Endothelial cell of hepatic sinusoid (primary cell): Measurements from ENCODE around the gene PRPH2.

Experiments used
- in situ Hi-C: cut with HindIII; loops from 2 replicates; pipeline ENCODE4 v1.10.0; 2017; ENCODE audit warnings: low sequenced_read_pairs

The PRPH2 gene, protein sequence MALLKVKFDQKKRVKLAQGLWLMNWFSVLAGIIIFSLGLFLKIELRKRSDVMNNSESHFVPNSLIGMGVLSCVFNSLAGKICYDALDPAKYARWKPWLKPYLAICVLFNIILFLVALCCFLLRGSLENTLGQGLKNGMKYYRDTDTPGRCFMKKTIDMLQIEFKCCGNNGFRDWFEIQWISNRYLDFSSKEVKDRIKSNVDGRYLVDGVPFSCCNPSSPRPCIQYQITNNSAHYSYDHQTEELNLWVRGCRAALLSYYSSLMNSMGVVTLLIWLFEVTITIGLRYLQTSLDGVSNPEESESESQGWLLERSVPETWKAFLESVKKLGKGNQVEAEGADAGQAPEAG

DNA sequence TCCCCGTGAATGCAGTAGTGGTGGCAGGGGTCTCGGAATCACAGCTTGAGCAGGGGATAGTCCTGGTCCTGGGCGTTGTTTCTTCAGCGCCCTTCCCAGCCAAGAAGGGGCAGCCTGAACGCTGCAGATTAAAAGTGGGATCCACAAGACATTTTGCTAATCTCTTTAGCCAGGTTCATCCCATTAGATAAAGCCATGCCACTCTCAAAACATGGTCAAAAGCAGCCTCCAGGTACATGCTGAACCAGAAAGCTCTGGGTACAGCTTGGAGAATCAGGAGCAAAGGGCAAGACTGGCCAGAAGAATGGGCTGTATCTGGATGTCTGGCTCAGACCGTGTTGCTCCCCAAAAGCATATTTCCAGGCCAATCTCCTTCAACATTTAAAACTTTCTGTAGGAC lies at the start of gene PRPH2:
Gene PRPH2 (minus strand): TSS at position 101 of the 400 bp plus-strand sequence. CDS start 263 bp downstream, outside the sequence.
- in situ Hi-C loops: no loop called here

DNA sequence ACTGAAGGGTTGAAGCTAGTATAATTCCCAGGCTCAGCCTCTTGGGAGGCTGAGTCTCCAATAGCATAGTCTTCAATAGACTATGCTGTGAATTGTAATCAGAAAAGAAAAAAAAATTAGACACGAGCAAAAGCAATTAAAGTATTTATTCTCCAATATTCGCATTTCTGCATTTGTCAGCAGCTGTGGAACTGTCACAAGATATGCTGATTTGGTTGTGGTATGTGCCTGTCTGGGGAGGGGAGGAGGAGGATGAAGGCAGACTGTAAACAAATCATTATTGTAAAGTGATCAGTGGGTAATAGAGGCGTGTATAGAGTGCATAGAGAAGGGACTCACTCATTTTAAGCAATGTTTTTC lies 49.3 kb upstream of the PRPH2 start:
- in situ Hi-C loops: no loop called here

DNA sequence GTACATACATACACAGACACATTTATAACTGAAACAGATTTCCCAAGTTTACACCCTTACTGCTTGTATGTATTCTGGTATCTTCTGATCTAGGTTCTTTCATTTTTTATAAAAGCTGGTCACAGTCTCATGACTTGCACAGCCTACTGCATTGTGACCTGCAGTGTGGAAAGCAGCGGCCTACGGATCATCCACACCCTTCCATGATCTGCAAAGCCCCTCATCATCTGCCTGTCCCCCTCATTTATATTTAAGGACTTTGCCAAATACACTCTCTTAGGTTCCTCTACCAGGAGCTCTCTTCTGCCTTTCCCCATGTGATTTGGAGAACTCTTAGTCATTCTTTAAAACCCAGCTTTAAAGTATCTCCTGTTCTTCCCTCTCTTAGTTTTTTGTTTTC lies 47.4 kb upstream of the PRPH2 start:
- in situ Hi-C loops: loop anchor here (5.0 kb wide), 1 partner anchor 62 kb away; no protein-coding TSS in a partner anchor

DNA sequence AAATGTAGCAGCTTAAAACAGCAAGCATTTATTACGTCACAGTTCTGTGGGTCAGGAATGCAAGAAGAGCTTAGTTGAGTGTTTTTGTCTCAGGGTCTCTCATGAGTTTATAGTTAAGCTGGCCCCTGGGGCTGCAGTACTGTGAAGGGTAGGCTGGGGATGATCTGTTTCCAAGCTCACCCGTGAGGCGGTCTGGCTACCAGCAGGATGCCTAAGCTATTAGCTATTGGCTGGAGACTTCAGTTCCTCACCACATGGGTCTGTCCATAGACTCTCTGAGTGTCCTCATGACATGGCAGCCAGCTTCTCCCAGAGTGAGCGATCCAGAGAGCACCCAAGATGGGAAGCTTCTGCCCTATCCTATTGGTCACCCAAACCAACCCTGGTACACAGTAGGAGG lies 46.7 kb upstream of the PRPH2 start:
- in situ Hi-C loops: loop anchor here (5.0 kb wide), 1 partner anchor 63 kb away; no protein-coding TSS in a partner anchor

DNA sequence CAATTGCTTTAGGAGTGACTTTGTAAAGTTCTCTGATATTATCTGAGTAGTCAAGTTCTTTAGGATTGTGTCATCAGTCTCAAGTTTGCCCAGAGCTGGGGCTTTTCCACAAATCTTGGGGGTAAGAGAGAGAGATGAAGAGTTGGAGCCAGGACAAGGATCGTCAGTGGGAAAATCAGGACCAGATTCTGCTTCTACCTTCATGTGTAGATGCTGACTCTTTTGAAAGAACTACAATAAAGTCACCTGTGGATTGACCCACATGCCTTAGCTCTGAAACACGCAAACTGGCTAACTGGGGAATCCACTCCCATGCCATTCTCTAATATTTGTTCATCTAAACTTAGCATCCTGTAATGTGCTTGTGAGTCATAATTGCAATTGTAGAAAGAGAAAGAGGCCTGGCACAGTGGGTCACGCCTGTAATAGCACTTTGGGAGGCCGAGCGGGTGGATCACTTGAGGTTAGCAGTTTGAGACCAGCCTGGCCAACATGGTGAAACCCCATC lies 43.8 kb upstream of the PRPH2 start:
- in situ Hi-C loops: loop anchor here (5.0 kb wide), 1 partner anchor 66 kb away; no protein-coding TSS in a partner anchor

DNA sequence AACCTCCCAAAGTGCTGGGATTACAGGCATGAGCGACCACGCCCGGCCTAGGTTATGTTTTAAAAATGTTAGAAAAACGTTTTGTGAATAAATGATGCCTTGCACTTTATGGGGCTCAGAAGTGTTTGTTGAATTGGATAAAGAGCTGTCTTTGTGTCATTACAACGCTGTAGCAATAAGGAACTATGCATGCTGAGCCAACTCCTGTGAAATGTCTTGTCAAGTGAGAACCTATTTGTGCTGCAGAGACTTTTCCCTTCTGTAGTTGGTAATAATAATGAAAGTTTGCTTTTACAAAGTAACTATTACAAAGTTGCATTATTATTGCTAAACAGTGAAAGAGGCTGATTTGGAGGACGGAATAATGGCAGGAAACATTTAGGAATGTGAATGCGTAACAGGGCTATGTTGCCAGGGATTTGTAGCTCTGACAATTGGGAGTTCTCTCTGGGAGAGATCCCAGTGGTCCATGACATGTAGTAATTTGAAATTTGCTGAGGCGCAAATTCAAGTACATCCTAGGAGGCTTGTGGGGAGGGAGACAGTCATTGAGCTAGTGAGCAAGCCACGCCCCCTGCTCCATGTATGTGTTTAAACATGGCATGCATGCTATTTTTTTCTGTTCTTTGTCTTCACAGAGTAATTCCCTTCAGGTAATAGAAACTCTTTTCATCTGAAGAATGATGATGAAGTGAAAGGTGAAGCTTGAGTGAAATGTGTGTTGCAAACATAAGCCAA lies 42.7 kb upstream of the PRPH2 start:
- in situ Hi-C loops: loop anchor here (5.0 kb wide), 1 partner anchor 67 kb away; no protein-coding TSS in a partner anchor

DNA sequence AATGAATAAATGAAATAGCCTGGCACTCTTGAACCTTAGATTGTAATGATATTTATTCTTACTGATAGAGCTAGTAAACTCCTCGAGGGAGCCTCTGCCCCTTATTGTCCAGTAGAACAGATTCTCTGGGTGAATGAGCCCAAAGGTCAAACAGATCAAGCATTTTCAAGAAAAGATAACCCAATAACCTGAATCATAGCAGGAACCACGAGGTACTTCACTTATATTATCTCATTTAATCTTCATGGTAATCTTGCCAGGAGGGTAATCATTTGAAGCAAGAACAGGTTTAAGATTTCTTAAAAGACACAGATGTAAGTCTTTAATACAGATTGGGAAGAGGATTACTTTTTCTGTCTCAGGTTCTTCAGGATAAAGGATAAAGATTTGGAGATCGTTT lies 40.6 kb upstream of the PRPH2 start:
- in situ Hi-C loops: no loop called here

DNA sequence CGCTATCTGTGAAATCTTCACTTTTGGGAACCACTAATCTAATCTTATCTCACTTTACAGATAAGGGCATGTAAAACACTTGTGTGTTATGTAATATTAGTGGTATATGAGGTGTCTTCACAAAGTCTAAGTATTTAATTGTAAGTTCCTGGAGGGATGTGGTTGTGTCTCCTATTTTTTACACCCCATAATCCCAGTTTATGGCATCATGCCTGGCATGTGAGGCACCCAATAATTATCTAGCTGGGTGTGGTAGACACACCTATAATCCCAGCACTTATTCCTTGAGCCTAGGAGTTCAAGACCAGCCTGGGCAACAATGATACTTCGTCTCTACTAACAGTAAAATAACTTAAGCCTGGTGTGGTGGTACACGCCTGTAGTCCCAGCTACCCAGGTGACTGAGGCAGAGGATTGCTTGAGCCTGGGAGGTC lies 40.0 kb upstream of the PRPH2 start:
- in situ Hi-C loops: no loop called here

DNA sequence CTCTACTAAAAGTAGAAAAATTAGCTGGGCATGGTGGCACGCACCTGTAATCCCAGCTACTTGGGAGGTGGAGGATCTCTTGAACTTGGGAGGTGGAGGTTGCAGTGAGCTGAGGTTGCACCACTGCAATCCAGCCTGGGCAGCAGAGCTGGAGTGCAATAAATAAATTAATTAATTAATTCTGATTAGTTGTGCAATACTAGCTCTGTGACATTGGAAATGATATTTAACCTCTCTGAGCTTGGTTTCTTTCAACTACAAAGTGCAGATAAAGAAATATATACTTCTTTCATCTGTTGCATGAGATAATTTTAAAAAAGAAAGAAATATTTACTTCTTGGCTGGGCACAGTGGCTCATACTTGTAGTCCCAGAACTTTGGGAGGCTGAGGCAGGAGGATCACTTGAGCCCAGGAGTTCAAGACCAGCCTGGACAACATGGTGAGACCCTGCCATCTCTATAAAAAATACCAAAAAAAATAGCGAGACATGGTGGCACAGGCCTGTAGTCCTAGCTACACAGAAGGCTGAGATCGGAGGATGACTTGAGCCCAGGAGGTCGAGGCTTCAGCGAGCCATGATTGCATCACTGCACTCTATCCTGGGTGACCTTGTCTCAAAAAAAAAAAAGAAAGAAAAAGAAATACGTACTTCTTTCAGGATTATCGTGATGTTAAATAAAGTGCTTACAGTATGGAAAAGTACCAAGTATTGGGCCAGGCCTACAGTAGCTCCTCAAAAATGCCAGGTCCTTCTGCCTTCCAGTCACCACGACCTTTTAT lies 39.1 kb upstream of the PRPH2 start:
- in situ Hi-C loops: no loop called here

DNA sequence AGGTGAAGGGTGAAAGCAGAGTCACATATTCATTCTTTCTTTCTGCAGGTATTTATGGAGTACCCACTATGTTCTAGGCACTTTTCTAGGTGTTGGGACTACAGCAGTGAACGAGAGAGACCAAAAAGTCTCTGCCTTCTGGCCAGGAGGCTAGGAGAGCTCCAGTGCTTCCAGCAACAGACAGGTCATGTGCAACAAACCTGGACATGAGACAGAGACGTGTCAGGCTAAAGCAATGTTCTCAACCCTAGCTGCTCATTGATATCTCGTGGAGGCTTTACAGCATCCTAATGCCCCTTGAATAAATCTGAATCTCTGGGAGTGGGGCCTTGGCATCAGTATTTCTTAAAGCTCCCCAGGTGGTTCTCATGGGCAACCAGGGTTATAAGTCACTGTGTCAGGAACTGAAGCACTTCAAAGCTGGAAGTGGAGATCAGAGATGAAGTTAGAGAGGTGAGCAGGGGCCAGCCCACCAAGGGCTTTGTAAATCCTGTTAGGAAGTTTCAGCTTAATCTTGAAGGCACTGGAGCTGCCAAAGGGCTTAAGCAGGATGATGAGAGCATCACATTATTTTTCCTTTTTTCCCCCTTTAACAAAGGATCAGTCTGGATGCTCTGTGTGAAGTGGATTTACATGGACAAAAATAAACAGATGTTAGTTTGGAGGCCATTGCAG lies 36.5 kb upstream of the PRPH2 start:
- in situ Hi-C loops: no loop called here

DNA sequence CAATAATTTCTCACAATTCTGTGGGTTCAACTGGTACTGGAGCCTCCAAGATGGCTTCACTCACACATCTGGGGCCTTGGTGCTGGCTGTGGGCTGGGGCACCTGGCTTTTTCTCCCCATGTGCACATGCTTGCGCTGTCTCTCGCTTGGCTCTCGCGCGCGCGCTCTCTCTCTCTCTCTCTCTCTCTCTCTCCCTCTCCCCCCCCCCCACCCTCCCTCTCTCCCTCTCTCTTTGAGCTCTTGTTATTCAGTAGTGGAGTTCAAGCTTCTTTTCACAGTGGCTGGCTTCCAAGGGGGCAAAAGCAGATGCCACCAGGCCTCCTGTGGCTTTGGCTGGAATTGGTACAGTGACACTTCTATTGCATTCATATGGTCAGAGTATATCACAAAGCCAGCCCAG lies 34.3 kb upstream of the PRPH2 start:
- in situ Hi-C loops: no loop called here

DNA sequence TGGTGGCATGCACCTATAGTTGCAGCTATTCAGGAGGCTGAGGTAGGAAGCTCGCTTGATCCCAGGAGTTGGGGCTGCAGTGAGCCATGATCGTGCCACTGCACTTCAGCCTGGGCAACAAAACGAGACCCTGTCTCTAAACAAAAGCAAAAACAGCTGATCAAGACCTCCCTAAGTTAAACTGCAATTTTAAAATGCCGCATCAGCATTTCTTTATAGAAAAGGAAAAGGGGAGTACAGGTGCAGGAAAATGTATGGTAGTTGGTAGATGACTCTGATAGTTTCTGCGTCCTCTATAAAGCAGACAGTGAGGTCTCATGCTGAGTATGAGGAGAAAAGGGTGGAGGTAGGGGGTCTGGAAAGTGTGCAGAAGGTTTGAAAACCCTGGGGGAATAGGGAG lies 32.4 kb upstream of the PRPH2 start:
- in situ Hi-C loops: no loop called here

DNA sequence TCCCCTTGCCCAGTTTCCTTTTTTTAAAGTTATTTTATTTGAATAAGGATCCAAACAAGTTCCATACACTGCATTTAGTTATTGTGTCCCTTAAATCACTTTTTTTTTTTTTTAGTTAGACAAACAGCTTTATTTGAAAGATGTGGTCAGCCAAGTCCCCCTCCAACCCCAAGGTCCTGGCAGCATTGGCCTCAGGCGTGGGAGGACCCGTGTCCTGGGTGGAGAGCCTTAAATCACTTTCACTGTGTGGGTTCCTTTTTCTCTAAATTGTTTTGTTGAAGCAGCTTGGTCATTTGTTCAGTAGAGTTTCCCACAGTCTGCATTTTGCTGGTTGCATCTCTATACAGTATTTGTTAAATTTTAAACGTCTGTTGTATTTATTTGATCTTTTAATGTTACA lies 28.7 kb upstream of the PRPH2 start:
- in situ Hi-C loops: no loop called here

DNA sequence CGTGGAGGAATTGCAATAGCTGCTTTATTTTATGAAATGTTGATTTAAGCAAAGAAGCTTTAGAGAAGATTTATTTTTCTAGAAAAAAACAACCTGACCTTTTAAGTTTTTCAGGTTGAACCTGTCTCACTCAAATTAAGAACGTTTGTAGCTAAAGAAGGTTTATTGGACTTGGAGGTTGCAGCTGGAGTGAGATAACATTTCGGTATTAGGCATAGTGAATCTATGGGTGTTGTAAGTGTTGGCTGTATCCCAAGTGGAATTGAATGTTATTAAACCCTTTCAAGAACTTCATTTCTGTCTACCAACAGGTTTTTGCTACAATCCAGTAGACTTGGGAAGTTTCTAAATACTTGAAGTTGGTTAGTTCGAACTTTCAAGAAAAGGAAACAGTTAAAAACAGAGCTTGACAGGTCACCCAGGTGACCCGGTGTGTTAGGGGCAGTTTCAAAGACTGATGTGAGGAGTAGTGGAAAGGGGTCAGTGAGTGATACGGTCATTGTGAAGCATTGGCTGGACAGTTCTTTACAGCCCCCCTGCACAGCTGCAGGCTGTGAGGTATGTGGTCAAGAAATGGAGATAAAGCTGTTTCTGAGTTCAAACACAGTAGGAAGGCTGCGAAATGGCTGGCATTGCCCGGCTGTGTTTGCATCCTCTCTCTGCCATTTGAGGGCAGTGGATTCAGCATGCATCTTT lies 26.0 kb upstream of the PRPH2 start:
- in situ Hi-C loops: loop anchor here (5.0 kb wide), 3 partner anchors 34 to 96 kb away; partner anchors contain the start of gene BICRAL

DNA sequence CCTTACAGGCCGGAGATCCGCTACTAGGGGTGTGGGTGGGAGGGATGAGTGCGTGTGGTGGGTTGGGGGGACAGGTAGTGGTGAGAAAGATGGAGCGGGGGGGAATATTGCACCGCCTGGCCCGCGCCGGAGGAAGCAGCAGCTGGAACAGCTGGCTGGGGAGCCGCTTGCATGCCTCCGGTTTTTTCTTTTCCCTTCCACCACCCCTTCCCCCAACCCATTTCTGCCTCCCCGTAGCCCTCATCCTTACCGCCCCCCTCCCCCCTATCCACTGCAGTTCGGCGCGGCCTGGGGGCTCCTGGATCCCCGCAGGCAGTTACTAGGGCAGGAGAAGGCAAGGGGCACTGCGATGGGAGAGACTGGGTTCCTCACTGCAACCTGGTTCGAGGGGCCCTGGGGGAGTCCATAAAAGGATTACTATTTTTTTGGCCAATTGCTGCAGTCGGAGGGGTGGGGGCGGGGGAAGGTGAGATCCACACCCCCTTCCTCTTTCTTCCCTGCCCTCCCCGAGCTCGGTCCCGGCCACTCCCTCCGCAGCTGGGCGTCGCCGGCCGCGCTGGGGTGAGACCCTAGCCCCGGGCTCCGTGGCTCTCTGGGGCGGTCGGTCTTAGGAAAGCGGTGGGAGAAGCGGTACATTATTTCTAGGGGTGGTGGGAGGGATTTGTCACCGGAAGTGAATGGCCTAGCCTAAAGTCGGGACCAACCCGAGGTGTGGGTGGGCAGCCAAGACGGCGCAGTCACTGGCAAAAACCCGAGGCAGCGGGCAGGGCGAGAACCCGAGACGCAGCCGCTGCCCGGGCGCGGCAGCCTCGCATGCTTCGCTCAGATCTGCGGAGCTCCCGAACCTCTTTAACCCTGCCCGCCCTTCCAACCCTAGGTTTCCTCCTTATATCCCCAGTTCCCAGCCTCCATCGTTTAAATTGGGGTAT lies 24.3 kb upstream of the PRPH2 start:
- in situ Hi-C loops: loop anchor here (5.0 kb wide), 3 partner anchors 36 to 94 kb away; partner anchors contain the start of gene BICRAL

DNA sequence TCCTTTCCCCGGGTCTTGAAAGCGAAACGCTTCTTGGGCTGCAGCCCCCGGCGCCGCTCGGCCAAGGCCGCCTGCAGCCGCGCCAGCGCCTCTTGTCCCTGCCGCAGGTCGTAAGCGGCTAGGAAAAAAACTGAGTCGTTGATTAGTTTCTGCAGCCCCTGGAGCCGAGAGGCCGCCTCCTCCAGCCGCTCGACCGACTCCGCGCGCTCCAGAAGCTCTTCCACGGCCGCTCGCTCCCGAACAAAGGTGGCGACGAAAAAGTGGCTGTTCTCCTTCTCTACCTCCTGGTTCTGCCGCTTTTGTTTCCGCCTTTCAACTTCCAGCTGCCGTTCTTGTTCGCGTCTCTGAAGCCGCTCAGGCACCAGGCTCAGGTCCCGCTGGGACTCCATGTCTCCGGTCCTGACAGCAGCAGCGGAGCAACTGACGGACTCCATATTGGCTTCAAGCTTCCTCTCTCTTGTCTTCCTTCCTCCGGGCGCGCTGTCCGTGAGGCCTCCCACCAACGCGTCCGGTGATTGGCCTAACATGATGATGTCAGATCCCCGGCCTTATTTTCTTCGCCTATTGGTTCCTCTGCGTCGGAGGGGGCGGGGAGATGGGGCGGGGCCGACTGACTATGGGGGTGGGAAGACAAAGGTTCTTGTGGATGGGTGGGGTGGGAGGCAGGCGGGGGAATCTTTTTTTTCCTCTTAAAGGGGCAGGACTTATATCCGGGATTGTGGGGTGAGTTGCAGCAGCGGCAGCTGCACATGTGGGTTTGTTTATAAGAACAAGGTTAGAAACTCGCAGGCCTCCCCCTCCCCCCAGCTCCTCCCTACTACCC lies 23.5 kb upstream of the PRPH2 start, which contains the start of gene TBCC:
Gene TBCC (minus strand): TSS at position 464 of the 823 bp plus-strand sequence. CDS start 30 bp downstream, at position 434.
- in situ Hi-C loops: loop anchor here (5.0 kb wide), 3 partner anchors 36 to 94 kb away; partner anchors contain the start of gene BICRAL

DNA sequence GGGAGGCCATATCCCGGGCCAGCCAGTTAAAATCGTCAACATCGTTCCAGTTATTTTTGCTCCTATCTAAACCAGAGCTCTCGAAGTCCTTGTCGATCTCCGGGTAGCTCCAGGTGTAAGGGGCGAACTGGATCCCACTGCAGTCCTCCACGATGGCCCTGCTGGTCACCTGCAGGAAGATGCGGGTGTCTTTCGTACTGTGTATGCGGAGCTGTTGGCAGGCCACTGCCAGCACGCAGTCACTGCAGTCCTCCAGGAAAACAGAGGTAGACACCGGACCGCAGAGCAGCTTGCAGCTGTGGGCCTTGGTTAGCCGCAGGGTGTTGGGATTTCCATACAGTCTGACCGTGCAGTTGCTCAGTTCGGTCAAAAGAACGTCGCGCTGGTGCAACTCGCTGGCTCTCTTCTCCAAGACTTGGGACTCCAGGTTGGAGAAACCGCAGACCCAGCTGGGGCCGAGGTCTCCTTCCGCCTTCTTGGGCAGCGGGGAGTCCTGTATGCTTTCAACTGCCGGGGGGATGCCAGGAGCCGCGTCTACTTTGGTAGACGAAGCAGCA lies 22.8 kb upstream of the PRPH2 start:
- in situ Hi-C loops: loop anchor here (5.0 kb wide), 3 partner anchors 37 to 93 kb away; partner anchors contain the start of gene BICRAL
